Transverse colon (tissue), 4 donors: ENCODE data around the gene EGFR. TPM values are rescaled to one million over a fixed set of nuclear protein-coding genes. Genes with fewer than 3 reads are reported as not detected.

ENCODE experiments used
- DNase-seq: peaks from one replicate; pipeline ENCODE4 v3.0.0-alpha.2; 2019
- H3K27ac ChIP-seq, 4 donors: fragments of 200-600 bp; sonication (generic); 2 replicates each; pipeline ENCODE4 v1.5.1; 2016 to 2018; ENCODE audit warnings: inconsistent platforms in 4 of 4
- H3K27me3 ChIP-seq: fragments of 200-600 bp; sonication (generic); 2 replicates; pipeline ENCODE4 v1.5.1; 2017; ENCODE audit warnings: inconsistent platforms
- H3K36me3 ChIP-seq, 4 donors: fragments of 200-600 bp; sonication (generic); 2 replicates each; pipeline ENCODE4 v1.5.1; 2017 to 2019; ENCODE audit warnings: inconsistent platforms in 4 of 4
- H3K4me1 ChIP-seq, 4 donors: fragments of 200-600 bp; sonication (generic); 2 replicates each; pipeline ENCODE4 v1.5.1; 2017 to 2020; ENCODE audit warnings: inconsistent platforms in 4 of 4
- H3K4me3 ChIP-seq, 4 donors: fragments of 200-600 bp; sonication (generic); 1 replicate in 1 of 4; 2 replicates in 3 of 4; pipeline versions ENCODE4 v1.5.1 to v1.6.1; 2017 to 2019; ENCODE audit warnings: inconsistent platforms in 4 of 4
- H3K9me3 ChIP-seq, 2 donors: fragments of 200-600 bp; sonication (generic); 2 replicates each; pipeline ENCODE4 v1.5.1; 2017 to 2019; ENCODE audit warnings: inconsistent platforms in 2 of 2
- CTCF ChIP-seq, 5 experiments: fragments of 200-600 bp in 3 of 5; fragments of 450-650 bp in 2 of 5; sonication (generic) in 3 of 5; IDR thresholded peaks; 1 replicate in 2 of 5; 2 replicates in 3 of 5; pipeline ENCODE4 v1.5.1; 2016 to 2017; ENCODE audit warnings: antibody characterized with exemption in 5 of 5, inconsistent platforms in 3 of 5, mild to moderate bottlenecking in 2 of 5, moderate library complexity in 1 of 5
- EP300 ChIP-seq: sonication (generic); formaldehyde crosslinking; IDR thresholded peaks from one replicate; pipeline ENCODE4 v1.6.1; 2017; ENCODE audit warnings: antibody characterized with exemption, low read depth
- POLR2A ChIP-seq: fragments of 450-650 bp; IDR thresholded peaks from one replicate; pipeline ENCODE4 v1.6.1; 2016; ENCODE audit warnings: antibody characterized with exemption, mild to moderate bottlenecking, moderate library complexity
- POLR2AphosphoS5 ChIP-seq, 3 donors: sonication (generic); formaldehyde crosslinking; IDR thresholded peaks; one replicate each; pipeline ENCODE4 v1.6.1; 2016; ENCODE audit warnings: antibody characterized with exemption in 3 of 3
- WGBS, 2 donors: methylation state at CpG; one replicate each; pipeline ENCODE4 v1.1.5; 2018; ENCODE audit warnings: low coverage in 1 of 2; 5-methylcytosine and 5-hydroxymethylcytosine counted together
- in situ Hi-C, 4 donors: fragments of 200-750 bp; cut with MboI; loops; one replicate each; pipeline versions ENCODE4 v1.15.0 to v1.15.1; 2017; ENCODE audit warnings: low sequenced_read_pairs in 3 of 4, low pct_ligation_motif_present in 1 of 4, low pct_unique_long_range_greater_than_20kb in 1 of 4
- intact Hi-C: fragments of 100-400 bp; cut with DNase I; formaldehyde crosslinking; loops from one replicate; pipeline ENCODE4 v1.15.1; 2023; ENCODE audit warnings: low total_unique reads
- total RNA-seq, 4 donors: library from RNA; depleted of rRNA; stranded (reverse); fragments of >200 nt; gene quantifications; one replicate each; pipeline ENCODE4 v1.1.0, GENCODE V29; 2016

The EGFR gene
- total RNA-seq, 4 donors from 2014 or later = 40.0 to 85.7 (median 72.9) TPM

- WGBS, 2 donors = 69 to 89% methylated on average over 4 of the region's 4 CpGs
- H3K4me3 ChIP-seq = no peak overlapping the region
- intact Hi-C loops (loop anchor here (10.0 kb wide), 1 partner anchor 110 kb away; no protein-coding TSS in a partner anchor), in situ Hi-C loops (no loop called here)
- TF ChIP-seq EP300 (no peak), POLR2AphosphoS5 (IDR thresholded peaks at IDR 0.05) (no peak), CTCF (IDR thresholded peaks at IDR 0.05) (no peak), POLR2A (no peak)
- H3K9me3 ChIP-seq = no peaks in the 10 kb centered on the region
- peaks cover 29 to 37% (median 34%) of the 10 kb centered on the region in 4 donors for H3K4me1 ChIP-seq
- DNase-seq = no peak
- H3K36me3 ChIP-seq = no peaks in the 10 kb centered on the region
- H3K27ac ChIP-seq = peak overlapping the region; percentile 71 to 85 (median 80)
- H3K27me3 ChIP-seq = no peaks in the 10 kb centered on the region
Measured at GRCh38 chr7:55134359-55134725, 115.5 kb downstream of the EGFR start.

- no peaks in the 10 kb centered on the region for H3K9me3 ChIP-seq
- H3K4me1 ChIP-seq = peaks cover 25 to 33% (median 30%) of the 10 kb centered on the region in 4 donors
- H3K27me3 ChIP-seq = no peaks in the 10 kb centered on the region
- intact Hi-C loops = loop anchor here (10.0 kb wide), 1 partner anchor 110 kb away; no protein-coding TSS in a partner anchor
- no peaks in the 10 kb centered on the region for H3K36me3 ChIP-seq
- peak overlapping the region in 1 of 4 donors; percentile 77 for H3K27ac ChIP-seq
- in situ Hi-C loops = no loop called here
- WGBS, 2 donors = 66% methylated on average over 2 of the region's 2 CpGs; no CpG with 5 or more reads in 1 of the 2 donors
- no peak overlapping the region for H3K4me3 ChIP-seq
- TF ChIP-seq POLR2AphosphoS5 (IDR thresholded peaks at IDR 0.05) (no peak), POLR2A (no peak), EP300 (no peak), CTCF (IDR thresholded peaks at IDR 0.05) (no peak)
- DNase-seq = no peak
Measured at GRCh38 chr7:55134786-55135185, 116.0 kb downstream of the EGFR start.

- Histone ChIP-seq H3K27ac (no peak overlapping the region), H3K27me3 (no peaks in the 10 kb centered on the region), H3K36me3 (no peaks in the 10 kb centered on the region), H3K4me1 (peaks cover 20 to 32% (median 27%) of the 10 kb centered on the region in 4 donors), H3K9me3 (no peaks in the 10 kb centered on the region), H3K4me3 (no peak overlapping the region)
- no peak for DNase-seq
- in situ Hi-C loops = no loop called here
- TF ChIP-seq EP300 = no peak
- no peak for TF ChIP-seq CTCF (IDR thresholded peaks at IDR 0.05)
- TF ChIP-seq POLR2AphosphoS5 (IDR thresholded peaks at IDR 0.05) = no peak
- TF ChIP-seq POLR2A = no peak
- intact Hi-C loops = loop anchor here (10.0 kb wide), 1 partner anchor 111 kb away; no protein-coding TSS in a partner anchor
Measured at GRCh38 chr7:55135462-55135861, 116.6 kb downstream of the EGFR start.

GRCh38 chr7:55138663-55139062 lies 119.8 kb downstream of the EGFR start:
- H3K27ac ChIP-seq = no peak overlapping the region
- in situ Hi-C loops = no loop called here
- intact Hi-C loops = loop anchor here (10.0 kb wide), 1 partner anchor 114 kb away; no protein-coding TSS in a partner anchor
- H3K4me3 ChIP-seq = no peak overlapping the region
- peaks cover 0 to 4% (median 0%) of the 10 kb centered on the region in 4 donors for H3K36me3 ChIP-seq
- no peak for DNase-seq
- TF ChIP-seq CTCF (IDR thresholded peaks at IDR 0.05) (no peak), POLR2AphosphoS5 (IDR thresholded peaks at IDR 0.05) (no peak), POLR2A (no peak), EP300 (no peak)
- WGBS, 2 donors = 56% methylated on average over 2 of the region's 2 CpGs; no CpG with 5 or more reads in 1 of the 2 donors
- H3K9me3 ChIP-seq = no peaks in the 10 kb centered on the region
- no peaks in the 10 kb centered on the region for H3K27me3 ChIP-seq
- H3K4me1 ChIP-seq = peaks cover under 1 to 13% (median 7%) of the 10 kb centered on the region in 4 donors
